ENCODE measurements around the gene MBP.
A peak's percentile ranks its signal among the peaks of the same experiment; 100 is the strongest.

The MBP gene

GRCh38 chr18:77133835-77134496 is 1.4 kb upstream of the MBP start:
- no peak for DNase-seq

GRCh38 chr18:77133051-77133834 is 660 bp upstream of the MBP start:
- DNase-seq = no peak

- DNase-seq = peak; percentile 57
These were observed 773 bp downstream of the MBP start for GRCh38 chr18:77131652-77132368.

DNA sequence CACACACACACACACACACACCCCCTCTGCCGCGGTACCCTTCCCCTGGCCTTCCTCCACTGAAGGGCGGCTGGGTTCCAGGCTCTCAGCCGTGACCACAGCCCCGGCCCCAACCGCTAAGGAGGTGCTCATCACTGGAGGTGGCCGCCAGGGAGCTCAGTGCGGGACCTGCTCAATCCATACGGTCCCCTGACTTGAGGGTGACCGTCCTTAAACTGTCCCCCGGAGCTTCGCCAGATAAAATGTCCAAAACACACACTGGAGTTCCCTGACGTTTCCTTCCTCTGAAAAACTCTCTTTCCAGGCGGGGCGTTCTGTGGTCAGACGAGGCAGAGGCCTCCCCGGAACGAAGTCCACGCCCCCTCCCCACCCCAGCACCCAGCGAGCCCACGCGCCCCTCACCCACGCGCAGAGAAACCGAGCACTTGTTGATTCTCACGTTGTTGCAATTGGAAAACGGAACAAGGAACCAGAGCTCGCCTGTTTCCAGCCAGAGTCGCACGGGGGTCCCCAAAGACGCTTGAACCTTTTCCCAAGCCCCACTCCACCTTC is 1.4 kb downstream of the MBP start:
- DNase-seq = peak; percentile 52

- DNase-seq = no peak
These were observed 2.1 kb downstream of the MBP start for GRCh38 chr18:77130229-77131099.

DNA sequence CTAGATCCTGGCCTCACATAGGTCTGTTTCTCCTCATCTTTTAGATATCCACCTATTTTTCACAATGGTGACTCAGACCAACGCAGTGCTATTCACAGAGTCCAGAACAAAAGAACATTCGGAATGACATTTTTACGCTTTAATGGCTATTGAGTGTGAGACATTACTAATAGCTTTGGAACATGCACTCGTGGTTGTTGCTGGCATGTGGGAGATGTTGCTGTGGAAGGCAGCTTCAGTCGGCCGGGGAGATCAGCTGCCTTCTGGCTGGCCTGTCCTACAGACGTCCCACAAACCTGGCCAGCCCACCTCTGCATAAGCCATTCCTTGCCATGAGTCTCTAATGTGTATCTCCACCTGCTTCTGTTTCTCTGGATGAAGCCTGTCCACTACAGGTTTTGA is 3.4 kb downstream of the MBP start:
- DNase-seq = no peak

DNA sequence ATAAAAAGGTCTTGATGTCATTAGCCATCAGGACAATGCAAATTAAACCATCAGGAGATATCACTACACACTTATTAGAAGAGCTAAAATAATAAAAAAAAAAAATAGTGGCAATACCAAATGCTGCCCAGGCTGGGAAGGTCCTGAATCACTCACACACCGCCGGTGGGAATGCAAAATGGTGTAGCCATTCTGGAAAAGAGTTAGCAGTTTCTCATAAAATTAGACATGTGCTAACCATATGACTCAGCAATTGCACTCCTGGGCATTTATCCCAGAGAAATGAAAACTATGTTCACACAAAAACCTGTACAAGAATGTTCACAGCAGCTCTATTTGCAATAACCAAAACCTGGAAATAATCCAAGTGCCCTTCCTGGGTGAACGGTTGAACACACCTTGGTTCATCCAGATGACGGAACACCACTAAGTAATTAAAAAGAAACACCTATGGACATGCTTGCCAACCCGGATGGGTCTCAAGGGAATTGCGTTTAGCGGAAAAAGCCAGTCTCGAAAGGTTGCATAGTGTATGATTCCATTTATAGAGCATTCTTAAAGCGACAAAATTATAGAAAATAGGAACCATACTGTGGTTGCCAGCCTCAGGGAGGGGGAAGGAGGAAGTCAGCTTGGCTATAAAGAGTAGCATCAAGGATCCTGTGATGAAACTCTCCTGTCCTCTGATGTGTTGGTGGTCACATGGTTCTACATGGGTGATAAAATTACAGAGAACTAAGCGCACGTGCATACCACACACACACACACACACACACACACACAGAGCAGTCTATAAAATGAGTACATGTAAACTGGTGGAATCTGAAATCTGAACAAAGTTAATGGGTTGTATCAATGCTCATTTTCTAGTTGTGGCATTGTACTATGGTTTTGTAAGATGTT is 4.6 kb downstream of the MBP start:
- no peak for DNase-seq

GRCh38 chr18:77124452-77124922 is 8.1 kb downstream of the MBP start:
- peak; percentile 58 for DNase-seq

- no peak for DNase-seq
These were observed 9.0 kb downstream of the MBP start for GRCh38 chr18:77123320-77124231.

GRCh38 chr18:77121523-77121922 is 11.1 kb downstream of the MBP start:
- DNase-seq = no peak

DNA sequence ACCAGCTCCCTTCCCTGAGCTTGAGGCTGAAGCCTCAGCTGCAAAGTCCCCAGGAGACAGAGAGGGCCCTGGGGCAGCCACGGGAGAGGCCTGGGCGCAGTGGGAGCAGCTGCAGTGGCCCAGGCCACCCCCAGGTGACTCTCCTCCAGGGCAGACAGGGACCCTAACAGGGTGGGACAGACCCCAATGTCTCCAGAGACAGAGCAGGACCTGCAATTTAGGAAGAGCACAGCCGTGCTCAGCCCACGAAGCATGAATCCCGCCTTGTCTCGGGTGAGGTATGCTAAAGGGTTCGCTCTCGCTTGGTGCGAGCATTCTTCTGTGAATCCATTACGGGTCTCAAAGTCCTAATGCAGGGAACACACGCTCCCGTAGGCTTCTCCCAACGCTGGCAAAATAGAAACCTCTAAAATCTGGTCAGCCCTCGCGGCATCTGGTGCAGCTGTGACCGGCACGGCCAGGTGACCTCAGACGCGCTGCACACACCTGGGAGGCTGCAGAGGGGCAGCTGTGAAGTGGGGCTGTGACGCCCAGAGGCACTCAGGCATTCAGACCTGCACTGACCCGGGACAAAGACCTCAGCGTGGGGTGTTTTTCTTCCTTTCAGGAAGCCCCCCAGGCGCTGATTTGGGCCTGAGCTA is 12.6 kb downstream of the MBP start:
- no peak for DNase-seq

- DNase-seq = no peak
These were observed 13.3 kb downstream of the MBP start for GRCh38 chr18:77119101-77119850.

- DNase-seq = no peak
These were observed 14.1 kb downstream of the MBP start for GRCh38 chr18:77118256-77119090.

GRCh38 chr18:77116201-77117080 is 16.1 kb downstream of the MBP start:
- no peak for DNase-seq

DNA sequence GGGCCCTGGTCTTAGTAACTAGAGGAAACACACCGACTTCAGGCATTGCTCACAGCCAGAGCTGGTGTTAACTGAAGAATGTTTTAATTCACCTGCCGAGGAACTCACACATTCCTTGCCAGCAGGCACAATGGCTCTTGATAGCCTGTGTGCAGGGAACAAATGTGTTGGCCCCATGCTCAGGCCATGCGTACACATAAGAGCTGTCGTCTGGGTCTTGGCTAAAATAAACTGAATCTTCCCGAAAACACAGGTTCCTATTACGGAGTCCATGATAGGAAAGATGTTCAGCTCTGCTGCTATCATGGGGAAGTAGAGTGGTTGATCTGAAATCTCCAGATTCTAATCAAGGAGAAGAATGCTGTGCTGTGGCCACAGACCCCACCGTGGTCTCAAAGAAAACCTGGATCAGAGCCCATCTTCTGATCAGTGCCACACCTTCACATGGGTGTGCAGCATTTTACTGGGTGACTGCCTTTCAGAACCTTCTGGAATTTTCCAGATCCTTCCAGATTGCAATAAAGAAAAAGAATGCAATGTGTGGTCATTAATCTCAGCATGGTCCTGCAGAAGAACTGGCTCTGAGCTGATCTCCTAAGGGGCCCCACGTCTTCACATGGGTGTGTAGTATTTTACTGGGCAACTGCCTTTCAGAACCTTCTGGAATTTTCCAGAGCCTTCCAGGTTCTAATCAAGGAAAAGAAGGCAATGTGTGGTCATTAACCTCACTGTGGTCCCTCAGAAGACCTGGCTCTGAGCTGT is 17.2 kb downstream of the MBP start:
- no peak for DNase-seq
